ENCODE results near the gene CD79A.

DNA sequence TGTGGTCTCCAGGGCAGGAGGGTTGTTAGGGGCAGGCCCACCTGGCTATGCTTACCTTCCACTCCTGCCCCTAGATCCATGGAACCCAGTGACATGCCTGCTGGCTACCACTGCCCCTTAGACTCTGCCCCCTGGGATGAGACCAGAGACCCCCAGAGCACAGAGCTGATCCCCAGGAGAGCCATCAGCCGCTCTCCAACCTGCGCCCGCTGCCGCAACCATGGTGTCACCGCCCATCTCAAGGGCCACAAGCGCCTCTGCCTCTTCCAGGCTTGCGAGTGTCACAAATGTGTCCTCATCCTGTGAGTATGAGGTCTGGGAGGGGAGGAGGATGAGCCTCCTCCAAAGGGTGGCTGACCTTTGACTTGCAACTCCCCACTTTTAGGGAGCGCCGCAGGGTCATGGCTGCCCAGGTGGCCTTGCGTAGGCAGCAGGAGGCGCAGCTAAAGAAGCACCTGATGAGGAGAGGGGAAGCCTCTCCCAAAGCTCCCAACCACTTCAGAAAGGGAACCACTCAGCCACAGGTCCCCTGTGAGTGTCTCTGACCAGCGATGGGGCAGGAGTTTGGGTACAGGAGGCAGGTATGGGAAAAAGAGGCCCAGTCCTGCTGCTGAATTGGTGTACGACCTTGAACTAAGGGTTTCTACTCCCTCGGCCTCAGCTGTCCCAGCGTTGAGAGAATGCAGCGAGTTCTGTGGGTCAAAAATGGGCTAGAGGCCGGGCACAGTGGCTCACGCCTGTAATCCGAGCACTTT lies 29.6 kb upstream of the CD79A start:
- TF ChIP-seq CTCF (IDR thresholded peaks at IDR 0.05) = no peak
- no peak for TF ChIP-seq POLR2AphosphoS5 (IDR thresholded peaks at IDR 0.05)
- no peak for TF ChIP-seq POLR2A (IDR thresholded peaks at IDR 0.05)
- TF ChIP-seq EP300 (IDR thresholded peaks at IDR 0.05) = no peak
